Measurements from ENCODE around the gene SMPD3.

SMPD3 gene

GRCh38 chr16:68328860-68329390 lies 119.4 kb downstream of the SMPD3 start:
- no peak for DNase-seq (ENCODE audit: low read depth)

GRCh38 chr16:68328151-68328859 lies 120.0 kb downstream of the SMPD3 start:
- DNase-seq (ENCODE audit: low read depth): peak; percentile 64

- no peak for DNase-seq (ENCODE audit: low read depth)
Observed at GRCh38 chr16:68324780-68325357, 123.4 kb downstream of the SMPD3 start.

GRCh38 chr16:68324336-68324735 lies 124.0 kb downstream of the SMPD3 start:
- no peak for DNase-seq (ENCODE audit: low read depth)

GRCh38 chr16:68319185-68319908 lies 129.0 kb downstream of the SMPD3 start:
- no peak for DNase-seq (ENCODE audit: low read depth)

GRCh38 chr16:68313116-68313515 lies 135.2 kb downstream of the SMPD3 start:
- DNase-seq (ENCODE audit: low read depth): no peak

GRCh38 chr16:68310774-68311511 lies 137.4 kb downstream of the SMPD3 start, which contains the start of the genes PRMT7 and SLC7A6OS:
PRMT7 (plus strand) TSS chr16:68311019; CDS start chr16:68315980, 4,961 bp downstream.
SLC7A6OS (minus strand) TSS chr16:68310946; CDS start chr16:68310926, 20 bp downstream.
- peak; percentile 68 for DNase-seq (ENCODE audit: low read depth)

GRCh38 chr16:68310437-68310773 lies 137.9 kb downstream of the SMPD3 start:
- no peak for DNase-seq (ENCODE audit: low read depth)

- DNase-seq (ENCODE audit: low read depth): no peak
Observed at GRCh38 chr16:68309799-68310198, 138.5 kb downstream of the SMPD3 start.

Data from GM04504 (cell line).